SK-N-SH (cell line): Measurements from ENCODE around the gene NCF2.

Experiments used
- CHD2 ChIP-seq: fragments of 150-350 bp; IDR thresholded peaks from 2 replicates; pipeline ENCODE4 v1.6.1; 2018; ENCODE audit warnings: low read length; ENCODE audit not compliant: partially characterized antibody
- CTCF ChIP-seq: fragments of 200-600 bp; sonication (generic); IDR thresholded peaks from 2 replicates; pipeline ENCODE4 v1.6.1; 2017; ENCODE audit warnings: antibody characterized with exemption, mild to moderate bottlenecking, moderate library complexity
- EZH2phosphoT487 ChIP-seq: fragments of 200-600 bp; sonication (generic); IDR thresholded peaks from 2 replicates; pipeline ENCODE4 v1.6.1; 2017; ENCODE audit warnings: low read depth, mixed run types, mild to moderate bottlenecking, antibody characterized with exemption, moderate library complexity, borderline replicate concordance
- GATA2 ChIP-seq: sonication (generic); formaldehyde crosslinking; IDR thresholded peaks from 2 replicates; pipeline ENCODE4 v1.5.0; 2020; ENCODE audit warnings: mild to moderate bottlenecking, missing genetic modification reagents
- JUND ChIP-seq: IDR thresholded peaks from 2 replicates; pipeline ENCODE4 v1.4.0; 2012
- MAX ChIP-seq: IDR thresholded peaks from 2 replicates; pipeline ENCODE4 v1.4.0; 2012; ENCODE audit warnings: low read depth
- NRF1 ChIP-seq: IDR thresholded peaks from 2 replicates; pipeline ENCODE4 v1.6.1; 2012; ENCODE audit warnings: low read depth, mild to moderate bottlenecking, low read length
- POLR2AphosphoS5 ChIP-seq: IDR thresholded peaks from 2 replicates; pipeline ENCODE4 v1.6.1; 2012; ENCODE audit warnings: low read depth, low read length
- RAD21 ChIP-seq: IDR thresholded peaks from 2 replicates; pipeline ENCODE4 v1.6.1; 2012; ENCODE audit warnings: mild to moderate bottlenecking, low read length
- REST ChIP-seq: IDR thresholded peaks from 2 replicates; pipeline ENCODE4 v1.6.1; 2012; ENCODE audit warnings: mild to moderate bottlenecking, low read depth, low read length, moderate library complexity
- RXRA ChIP-seq: IDR thresholded peaks from 2 replicates; pipeline ENCODE4 v1.4.0; 2012; ENCODE audit warnings: low read depth, mild to moderate bottlenecking, borderline replicate concordance
- SIN3A ChIP-seq: IDR thresholded peaks from 2 replicates; pipeline ENCODE4 v1.6.1; 2012; ENCODE audit warnings: low read depth, mild to moderate bottlenecking, low read length, moderate library complexity, borderline replicate concordance
- TAF1 ChIP-seq: IDR thresholded peaks from 2 replicates; pipeline ENCODE4 v1.6.1; 2012; ENCODE audit warnings: low read depth, mild to moderate bottlenecking, low read length, moderate library complexity, borderline replicate concordance
- YY1 ChIP-seq: IDR thresholded peaks from 2 replicates; pipeline ENCODE4 v1.4.0; 2012; ENCODE audit warnings: low read depth, mild to moderate bottlenecking

- TF ChIP-seq REST (0 out of 2 replicates have a peak, but pooled peaks have one; percentile 15), CTCF (peak; percentile 80), RAD21 (peak; percentile 71), JUND (peak; percentile 60), MAX (no peak), POLR2AphosphoS5 (peak; percentile 54; the same call in 1 of the 2 replicates), EZH2phosphoT487 (no peak), YY1 (0 out of 2 replicates have a peak, but pooled peaks have one; percentile 14), CHD2 (no peak), GATA2 (no peak), RXRA (peak; percentile 49; the same call in 1 of the 2 replicates), TAF1 (no peak; the same call in 1 of the 2 replicates), NRF1 (no peak), SIN3A (0 out of 2 replicates have a peak, but pooled peaks have one; percentile 14)
Measured at GRCh38 chr1:183609313-183609712, 19.1 kb upstream of the NCF2 start.
